Measurements from ENCODE around the gene ATF4.

Gene ATF4

DNA sequence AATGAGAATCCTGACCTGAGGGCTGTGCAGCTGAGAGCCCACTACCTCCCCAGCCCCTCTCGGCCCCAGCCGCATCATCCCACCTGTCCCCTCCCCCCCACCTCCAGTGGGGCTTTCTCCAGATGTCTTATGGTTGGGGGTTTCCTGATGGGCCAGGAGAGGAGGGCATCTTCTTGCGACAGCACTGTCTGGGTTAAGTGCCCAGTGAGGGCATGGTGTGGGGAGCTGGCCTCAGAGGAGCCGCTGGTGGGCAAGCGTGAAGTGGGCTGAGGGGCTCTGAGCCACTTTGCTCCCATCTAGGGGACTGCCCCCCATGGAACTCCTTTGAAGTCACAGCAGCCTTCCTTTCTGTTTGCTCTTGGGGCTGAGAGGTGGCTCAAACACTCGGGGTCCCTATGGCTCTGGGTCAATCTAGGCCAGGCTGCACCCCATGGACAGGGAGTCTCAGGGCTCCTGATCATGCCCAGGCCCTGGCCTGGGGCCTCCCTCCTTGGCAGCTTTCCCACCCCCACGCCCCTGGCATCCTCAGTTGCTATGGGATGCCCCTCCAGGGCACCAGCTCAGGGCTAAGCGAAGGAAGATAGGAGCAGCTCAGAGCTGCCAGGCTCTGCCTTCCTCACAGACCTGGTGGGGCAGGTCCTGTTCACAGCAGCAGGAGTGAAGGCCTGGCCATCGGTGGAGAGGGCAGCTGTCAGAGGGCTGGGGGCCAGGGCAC lies 29.2 kb upstream of the ATF4 start:
- no peaks in the 10 kb centered on the region for H3K27me3 ChIP-seq (ENCODE audit: insufficient read depth, poor library complexity, severe bottlenecking)
- TF ChIP-seq REST (IDR thresholded peaks at IDR 0.05; ENCODE audit: insufficient replicate concordance, low read depth), result no peak
- TF ChIP-seq, protein P1, sequence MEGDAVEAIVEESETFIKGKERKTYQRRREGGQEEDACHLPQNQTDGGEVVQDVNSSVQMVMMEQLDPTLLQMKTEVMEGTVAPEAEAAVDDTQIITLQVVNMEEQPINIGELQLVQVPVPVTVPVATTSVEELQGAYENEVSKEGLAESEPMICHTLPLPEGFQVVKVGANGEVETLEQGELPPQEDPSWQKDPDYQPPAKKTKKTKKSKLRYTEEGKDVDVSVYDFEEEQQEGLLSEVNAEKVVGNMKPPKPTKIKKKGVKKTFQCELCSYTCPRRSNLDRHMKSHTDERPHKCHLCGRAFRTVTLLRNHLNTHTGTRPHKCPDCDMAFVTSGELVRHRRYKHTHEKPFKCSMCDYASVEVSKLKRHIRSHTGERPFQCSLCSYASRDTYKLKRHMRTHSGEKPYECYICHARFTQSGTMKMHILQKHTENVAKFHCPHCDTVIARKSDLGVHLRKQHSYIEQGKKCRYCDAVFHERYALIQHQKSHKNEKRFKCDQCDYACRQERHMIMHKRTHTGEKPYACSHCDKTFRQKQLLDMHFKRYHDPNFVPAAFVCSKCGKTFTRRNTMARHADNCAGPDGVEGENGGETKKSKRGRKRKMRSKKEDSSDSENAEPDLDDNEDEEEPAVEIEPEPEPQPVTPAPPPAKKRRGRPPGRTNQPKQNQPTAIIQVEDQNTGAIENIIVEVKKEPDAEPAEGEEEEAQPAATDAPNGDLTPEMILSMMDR (IDR thresholded peaks at IDR 0.05; ENCODE audit: insufficient read depth, low read length), result no peak
- no peak for TF ChIP-seq SPI1 (IDR thresholded peaks at IDR 0.05; ENCODE audit: borderline replicate concordance, low read depth)
- no peak for TF ChIP-seq POLR2AphosphoS5 (IDR thresholded peaks at IDR 0.05; ENCODE audit: low read depth)
- no peak for TF ChIP-seq GABPA (IDR thresholded peaks at IDR 0.05; ENCODE audit: low read depth)

DNA sequence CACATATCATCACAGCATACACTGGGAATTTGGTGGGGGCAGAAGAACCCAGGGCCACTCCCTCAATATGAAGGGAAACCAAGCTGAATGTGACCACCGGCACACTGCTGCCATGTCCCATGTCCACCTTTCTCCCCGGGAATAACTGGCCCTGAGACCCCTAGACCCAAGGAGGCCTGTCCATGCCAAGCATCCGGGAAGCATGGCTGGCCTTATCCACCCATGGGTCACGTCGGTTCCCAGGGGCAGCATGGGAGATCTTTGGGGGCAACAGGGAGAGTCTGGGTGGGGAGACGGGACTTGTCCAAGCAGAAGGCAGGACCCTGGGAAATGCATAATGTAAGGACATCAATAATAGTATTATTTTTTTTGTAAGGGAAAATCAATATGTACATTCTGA lies 28.7 kb upstream of the ATF4 start:
- no peaks in the 10 kb centered on the region for H3K27me3 ChIP-seq (ENCODE audit: insufficient read depth, poor library complexity, severe bottlenecking)
- no peak for DNase-seq (ENCODE audit: low read depth in 1 of 2, low spot score in 1 of 2)
- no peak overlapping the region for H3K4me3 ChIP-seq (replicated peaks; ENCODE audit: insufficient read depth, low read length)
- H3K27ac ChIP-seq (replicated peaks), result no peak overlapping the region
- TF ChIP-seq POLR2AphosphoS5 (IDR thresholded peaks at IDR 0.05; ENCODE audit: low read depth) (no peak), SPI1 (IDR thresholded peaks at IDR 0.05; ENCODE audit: borderline replicate concordance, low read depth) (no peak), REST (IDR thresholded peaks at IDR 0.05; ENCODE audit: insufficient replicate concordance, low read depth) (no peak), GABPA (IDR thresholded peaks at IDR 0.05; ENCODE audit: low read depth) (no peak)
- TF ChIP-seq, protein P1 (IDR thresholded peaks at IDR 0.05; ENCODE audit: insufficient read depth, low read length), result no peak

More for the DNA sequence above, 29.2 kb upstream of the ATF4 start:
- DNase-seq (ENCODE audit: low read depth in 1 of 2, low spot score in 1 of 2), result no peak
- H3K4me3 ChIP-seq (replicated peaks; ENCODE audit: insufficient read depth, low read length), result no peak overlapping the region
- H3K27ac ChIP-seq (replicated peaks), result no peak overlapping the region

DNA sequence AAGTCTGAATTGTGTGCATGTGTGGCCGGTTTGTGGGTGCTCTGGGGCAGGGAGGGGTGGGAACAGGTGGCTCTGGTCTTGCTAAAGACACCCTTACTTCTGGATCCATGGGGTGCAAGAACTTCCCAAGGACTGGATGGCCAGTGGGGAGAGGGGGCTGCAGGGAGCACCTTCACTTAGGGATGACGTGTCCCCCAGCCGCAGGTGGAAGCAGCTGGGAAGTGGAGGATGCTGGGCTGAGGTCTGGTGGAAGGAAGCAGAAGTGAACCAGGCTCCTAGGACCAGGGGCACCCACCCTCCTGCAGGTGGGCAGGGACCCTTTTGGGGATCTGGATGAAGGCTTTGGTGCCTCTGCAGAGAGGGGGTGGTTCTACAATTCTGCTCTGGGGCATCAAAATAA lies 28.2 kb upstream of the ATF4 start:
- DNase-seq (ENCODE audit: low read depth in 1 of 2, low spot score in 1 of 2), result no peak
- H3K27ac ChIP-seq (replicated peaks), result no peak overlapping the region
- H3K27me3 ChIP-seq (ENCODE audit: insufficient read depth, poor library complexity, severe bottlenecking), result no peaks in the 10 kb centered on the region
- TF ChIP-seq SPI1 (IDR thresholded peaks at IDR 0.05; ENCODE audit: borderline replicate concordance, low read depth), result no peak
- TF ChIP-seq POLR2AphosphoS5 (IDR thresholded peaks at IDR 0.05; ENCODE audit: low read depth), result no peak
- TF ChIP-seq REST (IDR thresholded peaks at IDR 0.05; ENCODE audit: insufficient replicate concordance, low read depth), result no peak
- TF ChIP-seq, protein P1 (IDR thresholded peaks at IDR 0.05; ENCODE audit: insufficient read depth, low read length), result no peak
- TF ChIP-seq GABPA (IDR thresholded peaks at IDR 0.05; ENCODE audit: low read depth), result no peak
- H3K4me3 ChIP-seq (replicated peaks; ENCODE audit: insufficient read depth, low read length), result no peak overlapping the region
